ENCODE data around the gene N4BP3. TPM values are rescaled to one million over a fixed set of nuclear protein-coding genes. Genes with fewer than 3 reads are reported as not detected.

Gene N4BP3
- total RNA-seq, 2 donors from 2014 or later, result 0.52 to 2.6 TPM

- TF ChIP-seq POLR2A (IDR thresholded peaks at IDR 0.05), result no peak
- TF ChIP-seq CTCF (IDR thresholded peaks at IDR 0.05), result no peak
- Histone ChIP-seq H3K36me3 (replicated peaks in 1 of 2; ENCODE audit: insufficient read depth in 1 of 2, low read depth in 2 of 2) (no peaks in the 10 kb centered on the region), H3K4me3 (no peak overlapping the region), H3K9me3 (no peaks in the 10 kb centered on the region), H3K27me3 (no peaks in the 10 kb centered on the region), H3K27ac (no peak overlapping the region), H3K4me1 (peaks cover 13% of the 10 kb centered on the region)
- intact Hi-C loops (cut with DNase I), result loop anchor here (10.0 kb wide), 1 partner anchor 85 kb away; the partner anchor contains the start of gene HNRNPAB
- no peak for DNase-seq
- no peak for ATAC-seq
- WGBS, 2 donors, result 80 to 87% methylated on average over 1 to 23 of the region's 27 CpGs
Measured at GRCh38 chr5:178119915-178120606, 6.7 kb downstream of the N4BP3 start.

- peaks cover 13% of the 10 kb centered on the region for H3K4me1 ChIP-seq
- H3K9me3 ChIP-seq, result no peaks in the 10 kb centered on the region
- ATAC-seq, result peak; percentile 97
- TF ChIP-seq CTCF (IDR thresholded peaks at IDR 0.05), result peak; percentile 41 to 81 (median 77)
- peak in 2 of 3 donors; percentile 31 to 50 for TF ChIP-seq POLR2A (IDR thresholded peaks at IDR 0.05)
- intact Hi-C loops (cut with DNase I), result loop anchor here (10.0 kb wide), 1 partner anchor 84 kb away; the partner anchor contains the start of gene HNRNPAB
- no peaks in the 10 kb centered on the region for H3K27me3 ChIP-seq
- WGBS, 2 donors, result 21 to 23% methylated on average over 15 to 26 of the region's 29 CpGs
- H3K4me3 ChIP-seq, result no peak overlapping the region
- peak overlapping the region in 1 of 4 donors; percentile 5 for H3K27ac ChIP-seq
- peak; percentile 93 to 98 (median 96) for DNase-seq
- H3K36me3 ChIP-seq (replicated peaks in 1 of 2; ENCODE audit: insufficient read depth in 1 of 2, low read depth in 2 of 2), result no peaks in the 10 kb centered on the region
Measured at GRCh38 chr5:178120607-178121357, 7.5 kb downstream of the N4BP3 start.

- TF ChIP-seq CTCF (IDR thresholded peaks at IDR 0.05) (no peak), POLR2A (IDR thresholded peaks at IDR 0.05) (no peak)
- no peaks in the 10 kb centered on the region for H3K9me3 ChIP-seq
- peak in 1 of 4 donors; percentile 9 for DNase-seq
- H3K36me3 ChIP-seq (replicated peaks in 1 of 2; ENCODE audit: insufficient read depth in 1 of 2, low read depth in 2 of 2), result no peaks in the 10 kb centered on the region
- H3K4me3 ChIP-seq, result no peak overlapping the region
- H3K27ac ChIP-seq, result peak overlapping the region in 1 of 4 donors; percentile 5
- H3K4me1 ChIP-seq, result peaks cover 13% of the 10 kb centered on the region
- ATAC-seq, result no peak
- WGBS, 2 donors, result 73 to 75% methylated on average over 31 to 37 of the region's 38 CpGs
- intact Hi-C loops (cut with DNase I), result loop anchor here (10.0 kb wide), 1 partner anchor 83 kb away; the partner anchor contains the start of gene HNRNPAB
- H3K27me3 ChIP-seq, result no peaks in the 10 kb centered on the region
Measured at GRCh38 chr5:178121391-178122276, 8.3 kb downstream of the N4BP3 start.

DNA sequence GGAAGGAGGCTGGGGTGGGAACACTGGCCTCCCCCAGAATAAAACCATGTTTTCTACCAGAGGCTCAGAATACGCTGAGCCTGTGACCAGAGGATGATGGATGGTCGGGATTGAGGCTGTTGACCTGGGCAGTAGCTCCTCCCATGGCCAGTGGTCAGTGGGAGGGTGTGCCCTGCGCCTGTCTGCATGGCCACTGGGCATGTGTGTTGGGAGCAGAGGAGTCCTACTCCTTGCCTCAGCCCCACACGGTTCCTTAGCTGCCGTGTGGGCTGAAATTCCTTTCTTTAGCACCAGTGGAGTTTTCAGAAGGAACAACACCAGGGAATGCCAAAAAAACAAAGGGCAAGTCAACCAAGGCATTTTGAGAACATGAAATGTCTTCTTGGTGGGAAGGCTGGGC lies 9.0 kb downstream of the N4BP3 start:
- intact Hi-C loops (cut with DNase I), result loop anchor here (10.0 kb wide), 1 partner anchor 82 kb away; the partner anchor contains the start of gene HNRNPAB

More for the DNA sequence above, 9.0 kb downstream of the N4BP3 start:
- Histone ChIP-seq H3K4me1 (peaks cover 13% of the 10 kb centered on the region), H3K27me3 (no peaks in the 10 kb centered on the region), H3K36me3 (replicated peaks in 1 of 2; ENCODE audit: insufficient read depth in 1 of 2, low read depth in 2 of 2) (no peaks in the 10 kb centered on the region), H3K27ac (no peak overlapping the region), H3K4me3 (no peak overlapping the region), H3K9me3 (no peaks in the 10 kb centered on the region)
- no peak for DNase-seq
- TF ChIP-seq POLR2A (IDR thresholded peaks at IDR 0.05) (no peak), CTCF (IDR thresholded peaks at IDR 0.05) (no peak)
- no peak for ATAC-seq
- 89 to 95% methylated on average over 5 of the region's 5 CpGs for WGBS, 2 donors
